Body of pancreas (tissue), 4 donors: Measurements from ENCODE around the gene LSAMP. TPM values are rescaled to one million over a fixed set of nuclear protein-coding genes. Genes with fewer than 3 reads are reported as not detected.
"Not testable (repeated sequence)": the region's sequence is repeated elsewhere in the genome, so short reads cannot be mapped to it uniquely, and the experiment has no call there.

ENCODE experiments used
- ATAC-seq: fragments of 150-250 bp; one replicate; pipeline ENCODE4 v1.9.1; 2016
- DNase-seq, 4 donors: peaks; one replicate each; pipeline ENCODE4 v3.0.0-alpha.2; 2019
- H3K27ac ChIP-seq, 4 donors: fragments of 200-600 bp; sonication (generic); 1 replicate in 3 of 4; 2 replicates in 1 of 4; pipeline versions ENCODE4 v1.5.1 to v1.6.1; 2016 to 2019; ENCODE audit warnings: mild to moderate bottlenecking in 1 of 4, mixed read lengths in 1 of 4, moderate library complexity in 1 of 4
- H3K27me3 ChIP-seq, 2 donors: fragments of 200-600 bp; sonication (generic); one replicate each; pipeline ENCODE4 v1.6.0; 2016; ENCODE audit warnings: mild to moderate bottlenecking in 1 of 2
- H3K36me3 ChIP-seq, 2 donors: fragments of 200-600 bp; sonication (generic); replicated peaks in 1 of 2; 2 replicates each; pipeline ENCODE4 v1.5.1; 2016; ENCODE audit warnings: low read depth in 2 of 2; ENCODE audit not compliant: insufficient read depth in 1 of 2
- H3K4me1 ChIP-seq: fragments of 200-600 bp; sonication (generic); one replicate; pipeline ENCODE4 v1.6.0; 2016
- H3K4me3 ChIP-seq, 2 donors: fragments of 200-600 bp; sonication (generic); 1 replicate in 1 of 2; 2 replicates in 1 of 2; pipeline ENCODE4 v1.5.1; 2016 to 2019
- H3K9me3 ChIP-seq, 3 donors: fragments of 200-600 bp; sonication (generic); 1 replicate in 2 of 3; 2 replicates in 1 of 3; pipeline ENCODE4 v1.5.1; 2016
- CTCF ChIP-seq, 7 experiments: fragments of 450-650 bp in 4 of 7; fragments of 200-600 bp in 3 of 7; sonication (generic) in 3 of 7; IDR thresholded peaks; one replicate each; pipeline ENCODE4 v1.5.1; 2016 to 2019; ENCODE audit warnings: antibody characterized with exemption in 7 of 7
- POLR2A ChIP-seq, 3 donors: fragments of 450-650 bp; IDR thresholded peaks; one replicate each; pipeline ENCODE4 v1.6.1; 2016; ENCODE audit warnings: antibody characterized with exemption in 3 of 3, mild to moderate bottlenecking in 2 of 3
- whole genome bisulfite sequencing, 2 donors: methylation state at CpG; one replicate each; pipeline ENCODE4 v1.1.5; 2017; 5-methylcytosine and 5-hydroxymethylcytosine counted together
- intact Hi-C: fragments of 100-400 bp; cut with DNase I; formaldehyde crosslinking; loops from one replicate; pipeline ENCODE4 v1.15.1; 2023
- total RNA-seq, 2 donors: library from RNA; depleted of rRNA; stranded (reverse); fragments of >200 nt; gene quantifications; one replicate each; pipeline ENCODE4 v1.1.0, GENCODE V29; 2016

The LSAMP gene
- total RNA-seq, 2 donors from 2014 or later = 1.6 to 2.1 TPM

DNA sequence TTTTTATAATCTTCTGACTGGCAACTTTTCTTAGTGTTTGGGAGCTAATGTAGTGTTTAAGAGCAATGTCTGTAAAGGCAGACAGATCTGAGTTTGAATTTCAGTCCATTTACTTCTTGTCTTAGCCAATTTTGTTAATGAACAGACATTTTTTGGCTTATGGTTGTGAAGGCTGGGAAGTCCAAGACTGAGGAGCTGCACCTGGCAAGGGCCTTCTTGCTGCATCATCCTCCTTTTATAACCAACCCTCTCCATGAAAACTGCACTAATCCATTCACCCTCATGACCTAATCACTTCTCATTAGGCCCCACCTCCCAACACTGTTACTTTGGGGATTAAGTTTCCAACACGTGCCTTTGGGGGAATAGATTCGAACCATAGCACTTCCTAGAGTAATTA lies 657.5 kb downstream of the LSAMP start:
- intact Hi-C loops = no loop called here
- H3K27ac ChIP-seq = no peak overlapping the region
- H3K9me3 ChIP-seq = no peaks in the 10 kb centered on the region
- 91 to 94% methylated on average over 2 of the region's 2 CpGs for WGBS, 2 donors
- H3K4me1 ChIP-seq = peaks cover 19% of the 10 kb centered on the region
- DNase-seq (no peak), ATAC-seq (no peak)
- no peak overlapping the region for H3K4me3 ChIP-seq
- no peak for TF ChIP-seq CTCF (IDR thresholded peaks at IDR 0.05)
- no peak for TF ChIP-seq POLR2A (IDR thresholded peaks at IDR 0.05)
- H3K27me3 ChIP-seq = no peaks in the 10 kb centered on the region
- H3K36me3 ChIP-seq = no peaks in the 10 kb centered on the region

DNA sequence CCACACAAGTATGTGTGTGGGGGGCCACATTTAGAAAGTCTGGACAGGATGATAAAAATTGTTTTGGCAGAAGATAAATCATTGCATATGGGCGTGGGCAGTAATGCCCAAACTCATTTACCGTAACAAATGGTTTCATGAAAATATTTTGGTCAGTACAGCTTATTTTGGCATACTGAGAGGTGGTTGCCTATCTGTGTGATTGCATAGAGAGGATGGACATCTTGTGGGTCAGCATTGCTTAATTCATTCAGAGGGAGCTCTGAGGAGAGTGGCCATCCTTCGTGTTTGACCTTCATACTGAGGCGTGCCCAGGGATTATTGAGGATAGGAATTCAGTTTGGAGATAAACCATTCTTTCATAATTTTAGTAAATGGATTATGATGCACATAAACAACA lies 659.5 kb downstream of the LSAMP start:
- TF ChIP-seq POLR2A (IDR thresholded peaks at IDR 0.05) (no peak), CTCF (IDR thresholded peaks at IDR 0.05) (no peak)
- WGBS, 2 donors = 77 to 79% methylated on average over 4 of the region's 4 CpGs

DNA sequence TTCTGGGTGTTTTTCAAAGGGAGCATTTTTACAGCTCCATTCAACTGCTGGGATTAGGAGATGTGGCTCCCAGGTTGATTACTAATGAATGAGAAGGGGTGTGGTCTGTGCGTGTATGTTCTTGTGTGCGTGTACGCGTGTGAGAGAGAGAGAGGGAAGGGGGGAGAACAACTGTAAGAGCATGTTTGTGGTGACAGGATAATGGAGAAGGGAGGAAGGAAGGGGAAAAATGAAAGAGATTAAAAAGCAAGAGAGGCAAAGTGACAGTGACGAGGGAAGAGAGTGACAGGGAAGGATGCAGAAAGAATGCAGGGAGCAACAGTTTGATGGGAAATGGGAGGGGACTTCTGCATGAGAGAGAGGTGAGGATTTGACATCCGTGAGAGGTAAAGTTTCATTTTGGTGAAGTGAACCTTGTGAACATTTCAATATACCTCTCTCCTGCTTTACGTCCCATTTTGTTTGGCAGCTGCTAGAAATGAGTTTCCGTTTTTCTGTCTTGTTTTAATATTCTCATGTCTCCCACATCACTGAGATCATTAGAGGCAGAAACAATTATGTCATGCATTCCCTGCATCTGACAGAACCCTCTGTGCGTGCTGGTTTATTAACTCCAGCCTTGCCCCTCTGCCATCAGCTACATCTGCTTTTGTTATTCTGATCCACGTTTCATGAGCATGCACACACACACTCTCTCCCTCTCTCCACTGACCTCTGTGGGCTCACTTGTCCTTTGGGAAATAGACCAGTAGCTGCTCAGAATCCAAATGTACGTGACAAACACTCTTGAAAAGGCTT lies 660.3 kb downstream of the LSAMP start:
- Histone ChIP-seq H3K4me3 (peak overlapping the region in 1 of 2 donors; percentile 44), H3K9me3 (no peaks in the 10 kb centered on the region), H3K27me3 (no peaks in the 10 kb centered on the region), H3K4me1 (peaks cover 11% of the 10 kb centered on the region), H3K36me3 (no peaks in the 10 kb centered on the region), H3K27ac (peak overlapping the region; percentile 83 to 98 (median 96))
- TF ChIP-seq POLR2A (IDR thresholded peaks at IDR 0.05) = no peak
- TF ChIP-seq CTCF (IDR thresholded peaks at IDR 0.05) = no peak
- 5 to 8% methylated on average over 11 of the region's 11 CpGs for WGBS, 2 donors
- intact Hi-C loops = no loop called here
- ATAC-seq = no peak
- DNase-seq = no peak

More for the DNA sequence above, 659.5 kb downstream of the LSAMP start:
- DNase-seq (no peak), ATAC-seq (no peak)
- H3K4me3 ChIP-seq = no peak overlapping the region
- no peaks in the 10 kb centered on the region for H3K27me3 ChIP-seq
- no peaks in the 10 kb centered on the region for H3K36me3 ChIP-seq
- H3K9me3 ChIP-seq = no peaks in the 10 kb centered on the region
- intact Hi-C loops = no loop called here
- peaks cover 11% of the 10 kb centered on the region for H3K4me1 ChIP-seq
- H3K27ac ChIP-seq = no peak overlapping the region

DNA sequence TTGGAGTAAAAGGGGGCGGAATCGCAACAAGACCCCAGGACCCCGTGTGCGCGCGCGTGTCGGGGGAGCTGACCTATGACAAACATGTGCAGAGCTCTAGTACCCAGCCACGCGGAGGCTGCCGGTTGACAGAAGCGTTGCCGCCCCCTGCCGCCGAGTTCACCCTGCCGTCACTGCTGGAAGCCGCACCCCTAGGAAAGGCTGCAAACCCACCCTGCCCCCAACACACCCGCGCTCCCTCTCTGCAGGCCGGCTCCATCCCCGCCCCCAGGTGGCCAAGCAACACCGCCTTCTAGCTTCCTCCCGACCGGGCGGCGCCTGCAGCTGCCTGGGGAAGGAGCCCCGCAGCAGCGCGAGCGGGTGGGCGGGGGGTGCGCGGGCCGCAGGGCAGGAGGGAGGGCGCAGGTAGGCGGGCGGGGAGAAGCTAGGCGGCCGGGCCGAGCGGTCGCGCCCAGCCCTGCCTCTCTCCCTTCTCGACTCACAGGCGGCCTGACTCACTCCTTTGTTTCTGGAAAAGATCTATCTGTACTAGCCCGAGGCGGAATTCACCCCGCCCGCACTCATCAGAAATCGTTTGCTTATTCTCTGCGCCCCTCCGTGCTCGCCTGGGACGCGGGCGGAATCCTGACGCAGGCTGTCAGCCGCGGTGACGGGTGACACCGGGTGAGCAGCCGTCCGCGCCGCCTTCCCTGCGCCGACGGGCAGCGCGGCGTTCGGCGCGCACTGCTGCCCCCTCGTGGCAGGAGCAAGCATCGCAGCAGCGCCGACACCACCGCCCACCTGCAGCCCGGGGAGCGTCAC lies 661.1 kb downstream of the LSAMP start:
- no peaks in the 10 kb centered on the region for H3K9me3 ChIP-seq
- 0% methylated on average over 22 to 75 of the region's 81 CpGs for WGBS, 2 donors
- peak overlapping the region; percentile 83 to 98 (median 96) for H3K27ac ChIP-seq
- no peaks in the 10 kb centered on the region for H3K36me3 ChIP-seq
- DNase-seq (peak; percentile 90 to 96 (median 92)), ATAC-seq (peak; percentile 92)
- intact Hi-C loops = no loop called here
- peaks cover 11% of the 10 kb centered on the region for H3K4me1 ChIP-seq
- H3K4me3 ChIP-seq = peak overlapping the region; percentile 44 to 53
- peak; percentile 94 to 100 (median 98) for TF ChIP-seq CTCF (IDR thresholded peaks at IDR 0.05)
- TF ChIP-seq POLR2A (IDR thresholded peaks at IDR 0.05) = peak; percentile 67 to 87 (median 85)
- no peaks in the 10 kb centered on the region for H3K27me3 ChIP-seq

DNA sequence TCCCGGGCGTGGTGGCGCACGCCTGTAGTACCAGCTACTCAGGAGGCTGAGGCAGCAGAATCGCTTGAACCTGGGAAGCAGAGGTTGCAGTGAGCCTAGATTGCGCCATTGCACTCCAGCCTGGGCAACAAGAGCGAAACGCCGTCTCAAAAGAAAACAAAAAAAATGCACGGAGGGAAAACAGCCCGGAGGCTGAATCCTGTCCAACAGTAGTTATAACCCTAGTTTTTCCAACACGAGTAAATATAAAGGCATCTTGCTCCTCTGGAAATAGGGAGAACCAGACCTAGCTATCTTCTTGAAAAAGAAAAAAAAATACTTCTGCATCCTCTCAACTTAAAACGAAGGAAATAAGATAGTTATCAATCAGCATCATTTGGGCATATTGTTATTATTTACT lies 661.9 kb downstream of the LSAMP start:
- Histone ChIP-seq H3K27ac (peak overlapping the region in 2 of 4 donors; percentile 83 to 98), H3K4me1 (peaks cover 11% of the 10 kb centered on the region)
- H3K27me3 ChIP-seq, DNase-seq, ATAC-seq, H3K4me3 ChIP-seq, intact Hi-C loops, H3K36me3 ChIP-seq, H3K9me3 ChIP-seq: not testable (repeated sequence)
- 60 to 62% methylated on average over 13 of the region's 13 CpGs for WGBS, 2 donors
